ENCODE measurements around the gene KRT17.
"Not testable (repeated sequence)": the region's sequence is repeated elsewhere in the genome, so short reads cannot be mapped to it uniquely, and the experiment has no call there.

Gene KRT17

GRCh38 chr17:41585301-41586056 is 38.9 kb downstream of the KRT17 start:
- DNase-seq (ENCODE audit: insufficient read length, low spot score) (no peak), FAIRE-seq (no peak)
- TF ChIP-seq, protein P1, sequence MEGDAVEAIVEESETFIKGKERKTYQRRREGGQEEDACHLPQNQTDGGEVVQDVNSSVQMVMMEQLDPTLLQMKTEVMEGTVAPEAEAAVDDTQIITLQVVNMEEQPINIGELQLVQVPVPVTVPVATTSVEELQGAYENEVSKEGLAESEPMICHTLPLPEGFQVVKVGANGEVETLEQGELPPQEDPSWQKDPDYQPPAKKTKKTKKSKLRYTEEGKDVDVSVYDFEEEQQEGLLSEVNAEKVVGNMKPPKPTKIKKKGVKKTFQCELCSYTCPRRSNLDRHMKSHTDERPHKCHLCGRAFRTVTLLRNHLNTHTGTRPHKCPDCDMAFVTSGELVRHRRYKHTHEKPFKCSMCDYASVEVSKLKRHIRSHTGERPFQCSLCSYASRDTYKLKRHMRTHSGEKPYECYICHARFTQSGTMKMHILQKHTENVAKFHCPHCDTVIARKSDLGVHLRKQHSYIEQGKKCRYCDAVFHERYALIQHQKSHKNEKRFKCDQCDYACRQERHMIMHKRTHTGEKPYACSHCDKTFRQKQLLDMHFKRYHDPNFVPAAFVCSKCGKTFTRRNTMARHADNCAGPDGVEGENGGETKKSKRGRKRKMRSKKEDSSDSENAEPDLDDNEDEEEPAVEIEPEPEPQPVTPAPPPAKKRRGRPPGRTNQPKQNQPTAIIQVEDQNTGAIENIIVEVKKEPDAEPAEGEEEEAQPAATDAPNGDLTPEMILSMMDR (IDR thresholded peaks at IDR 0.05; ENCODE audit: insufficient read depth, missing control alignments): no peak

DNA sequence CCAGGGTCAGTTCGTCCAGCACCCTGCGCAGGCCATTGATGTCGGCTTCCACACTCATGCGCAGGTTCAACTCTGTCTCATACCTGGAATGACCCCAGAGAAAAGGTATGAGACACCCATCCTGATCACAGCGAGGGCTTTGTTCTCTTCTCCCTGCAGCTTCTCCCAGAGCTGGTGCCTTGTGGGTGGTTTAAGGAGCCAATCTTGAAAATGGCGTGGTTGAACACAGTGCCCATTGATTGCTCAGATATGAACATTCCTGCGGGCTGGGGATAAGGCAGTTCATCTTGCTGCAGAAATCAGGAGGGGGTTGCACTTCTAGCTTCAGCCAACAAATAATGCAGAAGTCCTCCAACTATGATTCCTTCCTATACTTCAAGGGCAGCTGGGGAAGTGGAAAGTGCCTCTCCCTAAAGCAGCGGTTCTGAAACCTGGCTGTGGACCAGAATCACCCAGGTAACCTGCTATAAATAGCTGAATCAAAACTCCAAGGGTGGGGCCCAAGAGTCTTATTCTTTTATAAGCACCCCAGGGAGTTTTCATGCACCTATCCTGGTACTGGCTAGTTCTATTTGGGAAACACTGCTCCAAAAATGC is 39.9 kb downstream of the KRT17 start:
- not testable (repeated sequence) for FAIRE-seq; DNase-seq (ENCODE audit: insufficient read length, low spot score)

DNA sequence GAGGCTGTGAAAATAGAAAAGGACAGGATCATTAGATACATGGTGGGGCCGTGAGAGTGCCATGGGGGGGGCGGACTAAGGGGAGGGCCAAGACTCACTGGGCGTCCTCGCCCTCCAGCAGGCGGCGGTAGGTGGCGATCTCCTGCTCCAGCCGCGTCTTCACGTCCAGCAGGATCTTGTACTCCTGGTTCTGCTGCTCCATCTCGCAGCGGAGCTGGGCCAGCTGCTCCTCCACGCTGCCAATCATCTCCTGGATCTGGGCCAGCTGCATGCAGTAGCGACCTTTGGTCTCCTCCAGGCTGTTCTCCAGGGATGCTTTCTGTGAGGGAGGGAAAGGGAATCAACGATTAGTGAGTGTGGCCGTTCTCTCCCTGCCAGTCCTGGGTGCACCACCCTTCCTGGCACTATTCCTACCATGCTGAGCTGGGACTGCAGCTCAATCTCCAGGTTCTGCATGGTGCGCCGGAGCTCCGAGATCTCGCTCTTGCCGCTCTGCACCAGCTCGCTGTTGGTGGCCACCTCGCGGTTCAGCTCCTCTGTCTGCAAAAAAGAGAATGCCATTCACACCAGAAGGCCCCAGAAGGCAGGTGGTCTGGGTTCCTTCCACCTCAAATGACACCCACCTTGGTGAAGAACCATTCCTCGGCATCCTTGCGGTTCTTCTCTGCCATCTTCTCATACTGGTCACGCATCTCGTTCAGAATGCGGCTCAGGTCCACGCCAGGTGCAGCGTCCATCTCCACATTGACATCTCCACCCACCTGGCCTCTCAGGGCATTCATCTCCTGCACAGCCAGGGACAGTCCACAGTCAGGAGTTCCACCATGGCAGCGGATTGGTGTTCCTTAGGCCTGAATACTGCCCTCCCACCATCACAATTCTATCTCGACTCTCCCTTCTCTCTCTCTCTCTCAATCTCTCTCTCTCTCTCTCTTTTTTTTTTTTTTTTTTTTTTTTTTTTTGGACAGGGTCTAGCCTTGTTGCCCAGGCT is 40.9 kb downstream of the KRT17 start:
- DNase-seq (ENCODE audit: insufficient read length, low spot score) (no peak), FAIRE-seq (no peak)
- TF ChIP-seq, protein P1 (IDR thresholded peaks at IDR 0.05; ENCODE audit: insufficient read depth, missing control alignments): no peak

DNA sequence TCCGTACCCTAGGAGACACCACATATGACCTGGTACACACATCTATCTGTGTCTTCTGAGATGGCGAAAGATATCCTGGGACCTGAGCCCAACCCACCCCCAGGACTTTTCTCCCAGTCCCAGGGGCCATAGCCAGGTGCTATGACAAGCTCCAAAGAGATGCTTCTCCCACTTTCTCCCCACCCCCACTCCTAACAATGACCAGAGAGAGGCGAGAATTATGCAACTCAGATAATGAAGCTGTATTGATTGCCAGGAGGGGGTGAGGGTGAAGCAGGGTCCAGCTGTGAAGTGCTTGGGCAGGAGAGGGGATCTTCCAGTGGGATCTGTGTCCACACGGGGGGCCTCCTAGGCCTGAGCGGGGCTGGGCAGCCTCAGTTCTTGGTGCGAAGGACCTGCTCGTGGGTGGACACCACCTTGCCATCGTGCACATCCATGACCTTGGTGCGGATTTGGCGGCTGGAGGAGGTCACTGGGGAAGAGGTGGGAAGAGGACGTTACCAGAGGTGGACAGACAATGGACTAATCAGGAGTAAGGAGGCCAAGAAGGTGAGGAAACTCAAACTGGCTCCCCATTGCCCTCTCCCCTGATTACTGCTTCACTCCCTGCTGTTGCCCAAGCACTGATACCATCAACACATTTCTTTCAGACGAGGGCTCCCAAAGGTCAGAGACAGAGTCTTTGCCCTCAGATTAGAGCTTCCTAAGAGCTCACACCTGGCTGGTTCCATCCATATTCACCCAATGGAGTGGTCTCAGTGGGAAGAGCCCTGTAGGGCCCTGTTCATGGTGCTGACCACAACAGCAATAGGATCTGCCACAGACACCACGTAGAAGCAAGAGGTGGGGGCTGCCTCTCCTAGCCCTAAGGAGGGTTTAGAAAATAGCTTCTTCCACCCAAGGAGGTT is 42.1 kb downstream of the KRT17 start:
- not testable (repeated sequence) for DNase-seq (ENCODE audit: insufficient read length, low spot score); FAIRE-seq

DNA sequence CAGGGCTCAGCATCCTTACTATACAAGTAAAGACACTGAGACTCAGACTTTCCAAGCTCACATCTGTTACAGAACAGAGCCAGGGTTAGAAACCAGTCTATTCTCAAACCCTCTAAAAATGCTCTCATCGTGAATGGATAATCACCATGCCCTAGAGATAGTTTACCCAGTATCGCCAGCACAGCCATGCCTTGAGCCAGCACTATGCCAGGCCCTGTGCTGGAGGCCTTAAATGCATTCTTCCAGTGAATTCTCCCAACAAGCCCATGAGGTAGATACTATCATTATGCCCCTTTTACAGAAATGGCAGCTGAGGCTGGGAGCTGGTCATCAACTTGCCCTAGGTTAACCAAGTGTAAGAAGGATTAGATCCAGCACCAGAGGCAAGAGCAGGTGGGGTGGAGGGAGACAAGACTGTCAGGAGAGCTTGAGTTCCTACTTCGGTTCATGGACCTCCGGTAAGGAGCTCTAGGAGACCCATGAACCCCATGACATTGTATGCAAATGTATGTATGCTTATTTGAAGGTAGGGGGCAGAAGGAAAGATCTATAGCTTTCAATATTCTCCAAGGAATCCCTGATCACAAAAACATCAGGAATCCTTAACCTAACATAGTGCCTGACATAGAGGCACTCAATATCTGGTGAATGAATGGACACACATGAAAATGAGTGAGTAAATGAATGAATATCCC is 42.9 kb downstream of the KRT17 start:
- no peak for DNase-seq (ENCODE audit: insufficient read length, low spot score)
- TF ChIP-seq, protein P1 (IDR thresholded peaks at IDR 0.05; ENCODE audit: insufficient read depth, missing control alignments): no peak
- no peak for FAIRE-seq

DNA sequence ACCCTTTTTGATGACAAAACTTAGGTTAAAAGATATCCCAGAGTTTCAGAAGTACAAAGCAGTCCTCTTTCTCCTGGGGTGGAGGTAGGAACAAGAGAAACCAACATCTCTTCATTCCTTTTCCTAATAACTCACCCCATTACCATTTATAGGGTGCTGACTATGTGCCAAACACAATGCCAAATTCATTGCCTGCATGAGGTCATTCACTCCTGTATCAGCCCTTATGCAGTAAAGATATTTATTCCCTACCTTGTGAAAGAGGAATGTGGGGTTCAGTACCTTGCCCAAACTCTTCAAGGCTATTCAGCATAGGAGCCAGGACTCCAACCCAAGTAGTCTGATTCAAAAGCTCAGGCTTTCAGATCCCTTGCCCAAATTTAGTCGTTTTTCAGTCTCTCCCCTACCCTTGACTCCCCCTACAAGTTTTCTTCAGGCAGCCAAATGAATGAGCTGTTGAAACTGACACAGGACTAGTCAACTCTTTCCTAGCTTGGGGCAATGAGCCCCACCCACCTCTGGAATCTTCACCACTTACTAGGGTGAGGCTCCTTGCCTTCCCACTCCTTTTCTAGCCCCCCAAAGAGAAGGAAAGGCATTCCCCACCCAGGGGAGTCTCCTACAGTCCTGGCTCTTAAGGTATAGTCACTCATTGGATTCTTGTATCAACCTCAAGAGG is 43.5 kb downstream of the KRT17 start:
- FAIRE-seq (no peak), DNase-seq (ENCODE audit: insufficient read length, low spot score) (no peak)
- TF ChIP-seq, protein P1 (IDR thresholded peaks at IDR 0.05; ENCODE audit: insufficient read depth, missing control alignments): no peak

DNA sequence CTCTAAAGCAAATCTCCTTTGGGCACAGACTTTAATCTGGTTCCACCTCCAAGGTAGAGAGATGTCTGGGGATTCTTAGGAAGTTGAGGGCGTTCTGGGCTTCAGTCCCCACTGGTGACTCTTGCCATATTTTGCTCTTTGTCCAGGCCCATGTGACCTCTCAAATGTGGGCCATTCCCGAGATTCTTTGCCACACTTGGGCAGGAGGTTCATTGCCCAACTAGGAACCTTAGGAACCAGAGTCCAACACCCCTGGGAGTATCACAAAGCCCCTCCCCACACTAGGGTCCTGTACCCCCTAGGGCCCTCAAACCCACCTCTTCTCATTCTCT is 44.2 kb downstream of the KRT17 start:
- FAIRE-seq (no peak), DNase-seq (ENCODE audit: insufficient read length, low spot score) (no peak)
- TF ChIP-seq, protein P1 (IDR thresholded peaks at IDR 0.05; ENCODE audit: insufficient read depth, missing control alignments): no peak
